HG03439 (cell line): ENCODE measurements around the gene KCNJ11.
A peak's percentile ranks its signal among the peaks of the same experiment; 100 is the strongest.

Experiments used
- ATAC-seq: cut with Tn5 transposase; IDR thresholded peaks from one replicate; pipeline ENCODE4 v1.9.1; 2021; ENCODE audit warnings: mild to moderate bottlenecking, moderate library complexity; ENCODE audit not compliant: unreplicated experiment

Gene KCNJ11

GRCh38 chr11:17410606-17411379, 22.3 kb upstream of the KCNJ11 start:
- ATAC-seq = no peak

GRCh38 chr11:17408641-17409040, 20.2 kb upstream of the KCNJ11 start:
- ATAC-seq = no peak

GRCh38 chr11:17408026-17408425, 19.6 kb upstream of the KCNJ11 start:
- no peak for ATAC-seq

- no peak for ATAC-seq
Measured at GRCh38 chr11:17407575-17407974, 19.1 kb upstream of the KCNJ11 start.

- no peak for ATAC-seq
Measured at GRCh38 chr11:17406818-17407149, 18.3 kb upstream of the KCNJ11 start.

- ATAC-seq = no peak
Measured at GRCh38 chr11:17406082-17406817, 17.8 kb upstream of the KCNJ11 start.

GRCh38 chr11:17405232-17406005, 17.0 kb upstream of the KCNJ11 start:
- no peak for ATAC-seq

GRCh38 chr11:17403980-17404759, 15.7 kb upstream of the KCNJ11 start:
- no peak for ATAC-seq

GRCh38 chr11:17402486-17402885, 14.0 kb upstream of the KCNJ11 start:
- no peak for ATAC-seq

- ATAC-seq = no peak
Measured at GRCh38 chr11:17401841-17402240, 13.4 kb upstream of the KCNJ11 start.

- no peak for ATAC-seq
Measured at GRCh38 chr11:17401316-17401715, 12.9 kb upstream of the KCNJ11 start.

GRCh38 chr11:17400048-17400775, 11.8 kb upstream of the KCNJ11 start:
- ATAC-seq = peak; percentile 61

GRCh38 chr11:17399236-17399635, 10.8 kb upstream of the KCNJ11 start:
- no peak for ATAC-seq

GRCh38 chr11:17397311-17398002, 9.0 kb upstream of the KCNJ11 start:
- no peak for ATAC-seq

- ATAC-seq = no peak
Measured at GRCh38 chr11:17396598-17397310, 8.3 kb upstream of the KCNJ11 start.

- ATAC-seq = no peak
Measured at GRCh38 chr11:17395978-17396377, 7.5 kb upstream of the KCNJ11 start.

- no peak for ATAC-seq
Measured at GRCh38 chr11:17395554-17395961, 7.1 kb upstream of the KCNJ11 start.

GRCh38 chr11:17394743-17395390, 6.4 kb upstream of the KCNJ11 start:
- ATAC-seq = no peak

- no peak for ATAC-seq
Measured at GRCh38 chr11:17393472-17393871, 5.0 kb upstream of the KCNJ11 start.
